Stimulated activated naive CD8-positive, alpha-beta T cell treated with anti-CD3 and anti-CD28 coated beads, Interleukin-15, amount 100 ng/mL, for 72 hours (primary cell): ENCODE measurements around the gene DRD2.
A peak's percentile ranks its signal among the peaks of the same experiment; 100 is the strongest.

ENCODE experiments used
- ATAC-seq: fragments of 150-1000 bp; cut with Tn5 transposase; 2 replicates; pipeline ENCODE4 v1.10.0; 2021; ENCODE audit warnings: mild to moderate bottlenecking, moderate library complexity
- DNase-seq, 2 donors: peaks; one replicate each; pipeline ENCODE4 v3.0.0; 2021 to 2022
- H3K27ac Mint-ChIP-seq, 2 donors: one replicate each; pipeline ENCODE4 v1.8.0; 2022; ENCODE audit warnings: mild to moderate bottlenecking in 2 of 2, mixed read lengths in 2 of 2, moderate library complexity in 2 of 2
- H3K27me3 Mint-ChIP-seq: one replicate; pipeline ENCODE4 v1.8.0; 2022; ENCODE audit warnings: mixed read lengths
- H3K4me1 Mint-ChIP-seq: one replicate; pipeline ENCODE4 v1.8.0; 2022; ENCODE audit warnings: mild to moderate bottlenecking, mixed read lengths
- H3K4me3 Mint-ChIP-seq, 2 donors: one replicate each; pipeline ENCODE4 v1.8.0; 2022; ENCODE audit warnings: mild to moderate bottlenecking in 2 of 2, mixed read lengths in 2 of 2, moderate library complexity in 1 of 2
- H3K9me3 Mint-ChIP-seq, 2 donors: one replicate each; pipeline ENCODE4 v1.8.0; 2022; ENCODE audit warnings: mixed read lengths in 2 of 2

The DRD2 gene

DNA sequence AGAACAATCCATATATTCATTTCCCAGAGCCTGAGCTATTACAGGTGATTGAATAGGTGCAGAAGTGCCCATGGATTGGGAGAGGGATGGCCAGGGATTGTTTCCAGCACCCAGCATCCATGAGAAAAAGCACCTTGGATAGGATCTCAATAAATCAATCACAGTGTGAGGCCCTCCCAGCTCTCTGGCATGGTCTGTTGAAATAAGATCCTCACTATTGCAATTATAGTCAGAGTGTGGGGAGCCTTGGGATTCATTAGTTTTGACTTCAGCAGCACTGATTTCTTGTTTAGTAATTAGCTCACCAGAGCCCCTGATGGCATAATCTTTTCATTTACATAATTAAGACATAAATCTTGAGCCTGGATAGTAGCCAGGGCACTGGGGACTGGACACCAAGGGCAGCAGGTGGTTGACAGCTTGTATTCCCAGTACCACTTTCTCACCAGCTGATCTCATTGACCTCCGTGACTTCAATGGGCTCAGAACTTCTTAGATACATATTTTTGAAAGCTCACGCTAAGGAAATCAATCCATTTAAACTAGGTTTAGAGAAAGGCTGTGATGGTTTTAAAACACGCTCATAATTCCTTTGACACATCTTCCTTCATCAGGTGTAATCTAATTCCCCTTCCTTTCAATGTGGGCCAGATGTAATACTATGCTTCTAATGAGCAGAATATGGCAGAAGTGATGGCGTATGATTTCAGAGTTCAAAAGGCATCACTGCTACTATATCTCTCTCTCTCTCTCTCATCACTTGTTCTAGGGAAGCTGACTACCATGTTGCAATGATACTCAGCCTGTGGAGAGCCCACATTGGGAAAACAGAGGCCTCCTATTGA lies 22.1 kb upstream of the DRD2 start:
- no peaks in the 10 kb centered on the region for H3K9me3 Mint-ChIP-seq
- no peak overlapping the region for H3K27ac Mint-ChIP-seq
- ATAC-seq (no peak), DNase-seq (no peak)
- peaks cover 23% of the 10 kb centered on the region for H3K27me3 Mint-ChIP-seq
- no peak overlapping the region for H3K4me3 Mint-ChIP-seq
- H3K4me1 Mint-ChIP-seq = no peaks in the 10 kb centered on the region

DNA sequence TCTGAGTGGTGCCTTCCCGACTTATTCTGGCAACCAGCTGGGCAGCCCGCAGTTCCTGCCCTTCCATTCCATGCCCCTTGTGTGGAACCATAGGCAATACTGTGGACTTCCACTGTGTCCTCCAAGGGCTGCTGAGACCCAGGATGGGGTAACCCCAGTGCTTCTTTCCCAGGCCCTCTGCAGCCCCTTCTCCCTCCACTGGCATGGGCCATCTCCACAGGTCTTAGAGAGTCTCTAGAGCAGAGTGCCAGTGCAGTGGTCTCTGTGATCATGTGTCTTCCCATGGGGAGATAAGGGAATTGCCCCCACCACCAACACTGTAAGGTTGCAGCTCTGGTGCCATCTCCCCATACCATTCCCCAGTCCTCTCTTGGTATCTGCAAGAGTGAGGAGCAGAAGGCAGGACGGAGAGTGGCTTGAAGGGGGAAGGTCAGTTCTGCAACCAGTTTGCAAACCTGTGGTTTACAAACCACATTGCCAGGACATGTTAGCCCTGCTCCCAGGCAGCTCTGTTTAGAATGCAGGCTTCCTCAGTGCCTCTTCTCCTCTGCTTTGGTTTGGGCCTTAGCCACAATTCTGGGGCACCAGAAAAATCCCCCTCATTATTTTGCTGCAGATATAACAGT lies 20.9 kb upstream of the DRD2 start:
- peaks cover 21% of the 10 kb centered on the region for H3K27me3 Mint-ChIP-seq

DNA sequence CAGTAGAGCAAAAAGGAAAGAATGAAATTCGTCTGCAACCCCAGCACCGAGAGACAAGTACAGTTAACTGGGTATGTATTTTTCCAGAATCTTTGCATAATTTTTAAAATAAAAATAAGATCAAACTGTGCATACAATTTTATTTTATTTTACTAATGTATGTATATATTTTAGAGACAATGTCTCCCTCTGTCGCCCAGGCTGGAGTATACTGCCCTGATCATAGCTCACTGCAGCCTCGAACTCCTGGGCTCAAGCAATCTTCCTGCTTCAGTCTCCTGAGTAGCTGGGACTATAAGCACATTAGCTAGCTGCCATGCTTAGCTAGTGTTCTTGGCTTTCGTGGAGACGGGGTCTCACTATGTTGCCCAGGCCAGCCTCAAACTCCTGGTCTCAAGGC lies 18.8 kb upstream of the DRD2 start:
- DNase-seq (no peak), ATAC-seq (no peak)
- Mint-ChIP-seq H3K4me3 (no peak overlapping the region), H3K4me1 (no peaks in the 10 kb centered on the region), H3K27ac (no peak overlapping the region), H3K27me3 (peaks cover 15% of the 10 kb centered on the region), H3K9me3 (no peaks in the 10 kb centered on the region)

More for the DNA sequence above, 20.9 kb upstream of the DRD2 start:
- Mint-ChIP-seq H3K4me3 (no peak overlapping the region), H3K4me1 (no peaks in the 10 kb centered on the region), H3K27ac (peak overlapping the region; percentile 28 to 31), H3K9me3 (no peaks in the 10 kb centered on the region)
- DNase-seq (no peak), ATAC-seq (peak; percentile 15)

DNA sequence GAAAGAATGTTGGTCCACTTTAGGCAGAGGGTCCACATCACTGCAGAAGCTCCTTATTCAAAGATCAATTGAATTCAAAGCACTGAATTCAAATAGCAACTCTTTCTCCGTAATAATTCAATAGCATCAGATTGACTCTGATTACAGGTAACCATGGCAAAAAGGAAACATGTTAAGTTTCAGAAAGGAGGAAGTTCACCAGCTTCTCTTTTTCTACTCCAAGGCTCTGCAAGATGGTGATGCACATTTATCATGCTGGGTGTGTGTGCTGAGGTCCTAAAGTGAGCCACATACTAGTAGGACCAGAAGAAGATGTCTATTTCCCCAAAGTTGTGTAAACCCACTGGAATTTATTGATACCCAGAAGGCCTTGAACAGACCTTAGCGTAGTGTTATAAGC lies 18.0 kb upstream of the DRD2 start:
- no peak overlapping the region for H3K4me3 Mint-ChIP-seq
- no peak for ATAC-seq
- DNase-seq = no peak
- no peak overlapping the region for H3K27ac Mint-ChIP-seq
- H3K27me3 Mint-ChIP-seq = peaks cover 15% of the 10 kb centered on the region
- H3K4me1 Mint-ChIP-seq = no peaks in the 10 kb centered on the region
- H3K9me3 Mint-ChIP-seq = no peaks in the 10 kb centered on the region

DNA sequence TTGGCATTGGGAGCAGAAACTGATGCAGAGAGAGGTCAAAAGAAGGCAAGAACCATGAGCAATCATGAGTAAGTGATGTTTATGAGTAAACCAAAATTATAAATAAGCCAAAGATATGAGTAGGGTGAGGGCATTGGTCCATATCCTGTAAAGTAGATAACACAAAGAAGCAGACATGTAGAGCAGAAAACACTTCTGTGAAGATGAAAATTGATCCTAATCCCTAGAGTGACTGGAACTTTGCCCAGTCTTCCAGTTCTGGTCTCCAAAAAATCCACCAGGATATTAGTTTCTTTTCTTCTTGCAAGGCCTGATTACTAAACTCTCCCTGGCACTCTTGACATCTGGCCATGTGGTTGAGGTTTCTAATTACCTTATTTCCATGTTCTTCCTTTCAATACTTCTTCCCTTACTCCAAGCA lies 13.7 kb upstream of the DRD2 start:
- DNase-seq (no peak), ATAC-seq (no peak)
- H3K27me3 Mint-ChIP-seq = no peaks in the 10 kb centered on the region
- H3K9me3 Mint-ChIP-seq = no peaks in the 10 kb centered on the region
- H3K4me3 Mint-ChIP-seq = no peak overlapping the region
- H3K4me1 Mint-ChIP-seq = no peaks in the 10 kb centered on the region
- H3K27ac Mint-ChIP-seq = no peak overlapping the region

DNA sequence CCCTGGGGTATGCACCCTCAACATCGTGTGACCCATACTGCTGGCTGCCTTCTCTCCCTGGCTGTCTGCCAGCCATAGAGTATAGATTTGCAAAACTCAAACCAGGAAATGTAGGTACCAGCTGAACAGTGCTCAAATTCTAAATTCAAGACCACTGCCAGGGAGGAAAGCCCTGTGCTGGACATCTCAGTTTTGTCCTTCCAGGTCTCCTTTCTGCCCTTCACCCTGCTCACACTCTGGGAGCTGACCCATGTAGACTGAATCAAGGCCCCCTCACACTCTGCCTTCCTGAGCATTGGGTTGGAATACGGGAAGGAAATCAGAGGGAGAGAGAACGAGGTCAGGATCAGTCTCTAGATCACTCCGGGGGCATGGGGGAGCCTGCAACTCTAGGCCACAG lies 12.4 kb upstream of the DRD2 start:
- no peaks in the 10 kb centered on the region for H3K4me1 Mint-ChIP-seq
- peaks cover 12% of the 10 kb centered on the region for H3K27me3 Mint-ChIP-seq
- H3K4me3 Mint-ChIP-seq = no peak overlapping the region
- DNase-seq = no peak
- no peak for ATAC-seq
- no peak overlapping the region for H3K27ac Mint-ChIP-seq
- no peaks in the 10 kb centered on the region for H3K9me3 Mint-ChIP-seq

DNA sequence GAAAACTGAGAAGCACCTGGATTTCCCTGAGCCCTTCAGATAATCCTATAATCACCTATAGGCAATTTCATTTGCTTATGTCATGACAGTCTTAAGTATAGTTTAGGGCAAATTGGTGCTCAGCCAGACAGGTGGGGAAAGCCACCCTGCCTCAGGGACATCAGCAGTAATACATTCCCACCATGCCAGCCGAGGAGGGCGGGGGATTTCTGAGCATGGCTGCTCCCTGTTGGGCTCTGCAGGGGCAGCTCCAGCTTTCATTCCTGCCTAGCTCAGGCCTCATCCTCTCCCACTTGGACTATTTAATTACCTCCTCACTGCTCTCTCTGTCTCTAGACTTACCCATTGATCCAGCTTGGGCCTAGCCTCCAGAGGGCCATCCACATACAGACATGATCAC lies 9.0 kb upstream of the DRD2 start:
- Mint-ChIP-seq H3K27ac (no peak overlapping the region), H3K9me3 (no peaks in the 10 kb centered on the region), H3K27me3 (peaks cover 41% of the 10 kb centered on the region), H3K4me1 (no peaks in the 10 kb centered on the region), H3K4me3 (no peak overlapping the region)
- ATAC-seq (no peak), DNase-seq (no peak)

DNA sequence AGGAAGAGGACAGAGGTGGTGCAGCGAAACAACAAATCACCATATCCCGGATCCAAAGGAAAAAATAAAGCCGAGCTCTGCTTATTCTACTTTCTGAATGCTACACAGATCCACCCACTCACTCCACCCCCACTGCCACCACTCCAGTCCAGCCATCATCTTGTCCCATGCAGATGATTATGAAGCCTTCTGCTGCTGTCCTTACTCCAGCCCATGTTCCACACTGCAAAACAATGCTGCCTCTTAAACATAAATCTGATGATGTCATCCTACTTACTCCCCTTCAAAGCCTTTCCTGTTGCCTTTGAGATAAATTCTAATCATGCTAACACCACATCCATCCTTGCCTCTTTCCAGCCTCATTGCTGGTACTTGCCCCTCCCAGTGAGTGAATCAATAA lies 6.5 kb upstream of the DRD2 start:
- H3K9me3 Mint-ChIP-seq = no peaks in the 10 kb centered on the region
- H3K4me3 Mint-ChIP-seq = no peak overlapping the region
- ATAC-seq (no peak), DNase-seq (no peak)
- peaks cover 66% of the 10 kb centered on the region for H3K27me3 Mint-ChIP-seq
- no peak overlapping the region for H3K27ac Mint-ChIP-seq
- H3K4me1 Mint-ChIP-seq = no peaks in the 10 kb centered on the region

DNA sequence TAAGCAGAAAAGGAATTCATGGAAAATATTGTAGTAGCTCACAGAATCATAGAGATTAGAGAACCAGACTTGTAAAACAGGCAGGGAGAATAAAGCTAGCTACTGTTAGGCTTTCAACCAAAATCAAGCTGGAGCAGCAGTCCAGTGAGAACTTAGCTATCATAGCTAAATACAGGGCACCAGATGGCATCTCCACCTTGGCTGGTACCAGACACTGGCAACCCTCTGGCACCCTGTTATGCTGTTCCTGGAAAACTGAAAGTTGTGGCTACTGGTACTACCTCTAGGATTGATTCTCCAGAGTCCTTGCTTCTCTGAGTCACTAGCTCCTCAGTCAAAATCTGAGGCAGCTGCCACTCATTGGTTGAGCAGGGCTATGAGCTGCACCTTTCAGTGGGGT lies 6.0 kb upstream of the DRD2 start:
- no peak for ATAC-seq
- Mint-ChIP-seq H3K9me3 (no peaks in the 10 kb centered on the region), H3K27ac (no peak overlapping the region), H3K27me3 (peaks cover 71% of the 10 kb centered on the region), H3K4me3 (no peak overlapping the region), H3K4me1 (no peaks in the 10 kb centered on the region)
- no peak for DNase-seq

DNA sequence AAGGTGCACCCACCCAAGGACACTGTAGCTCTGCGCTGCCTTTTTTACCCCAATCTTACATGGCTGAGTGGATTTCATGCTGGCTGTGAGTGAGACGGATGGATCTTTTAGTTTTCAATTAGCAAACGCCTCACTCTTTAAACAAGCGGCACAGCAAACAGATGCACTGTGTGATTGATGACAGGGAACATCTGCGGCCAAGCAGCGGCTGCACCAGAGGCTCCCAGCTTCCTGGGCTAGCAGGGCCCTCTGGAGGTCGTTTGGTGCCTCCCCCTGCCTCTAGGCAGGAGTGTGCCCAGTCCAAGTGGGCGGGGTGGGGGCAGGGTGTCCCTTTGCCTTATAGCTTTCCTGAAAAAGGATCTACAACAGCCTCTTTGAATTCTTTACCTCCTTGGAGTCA lies 2.1 kb upstream of the DRD2 start:
- Mint-ChIP-seq H3K4me3 (no peak overlapping the region), H3K9me3 (no peaks in the 10 kb centered on the region), H3K27me3 (peaks cover 90% of the 10 kb centered on the region), H3K27ac (no peak overlapping the region), H3K4me1 (no peaks in the 10 kb centered on the region)
- DNase-seq (no peak), ATAC-seq (no peak)

DNA sequence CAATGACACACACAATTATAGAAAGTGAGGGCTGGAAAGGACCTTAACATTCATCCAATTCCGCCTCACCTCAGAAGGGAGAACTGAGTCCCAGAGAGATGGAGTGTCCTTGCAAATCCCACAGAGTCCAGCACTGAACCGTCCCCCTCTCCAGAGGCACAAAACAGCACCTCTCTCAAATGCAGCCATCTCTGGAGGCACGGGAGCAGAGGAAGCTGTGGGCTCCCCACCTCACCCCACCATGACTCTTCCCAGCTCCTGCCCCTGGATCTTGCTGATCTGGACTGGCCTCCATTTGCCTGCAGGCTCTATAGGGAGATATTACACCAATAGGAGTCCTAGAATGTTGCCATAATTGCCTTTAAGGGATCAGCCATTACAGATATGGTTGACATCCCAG lies 1.4 kb upstream of the DRD2 start:
- no peaks in the 10 kb centered on the region for H3K9me3 Mint-ChIP-seq
- H3K27me3 Mint-ChIP-seq = peaks cover 90% of the 10 kb centered on the region
- no peak for ATAC-seq
- DNase-seq = no peak
- no peak overlapping the region for H3K27ac Mint-ChIP-seq
- no peaks in the 10 kb centered on the region for H3K4me1 Mint-ChIP-seq
- no peak overlapping the region for H3K4me3 Mint-ChIP-seq

DNA sequence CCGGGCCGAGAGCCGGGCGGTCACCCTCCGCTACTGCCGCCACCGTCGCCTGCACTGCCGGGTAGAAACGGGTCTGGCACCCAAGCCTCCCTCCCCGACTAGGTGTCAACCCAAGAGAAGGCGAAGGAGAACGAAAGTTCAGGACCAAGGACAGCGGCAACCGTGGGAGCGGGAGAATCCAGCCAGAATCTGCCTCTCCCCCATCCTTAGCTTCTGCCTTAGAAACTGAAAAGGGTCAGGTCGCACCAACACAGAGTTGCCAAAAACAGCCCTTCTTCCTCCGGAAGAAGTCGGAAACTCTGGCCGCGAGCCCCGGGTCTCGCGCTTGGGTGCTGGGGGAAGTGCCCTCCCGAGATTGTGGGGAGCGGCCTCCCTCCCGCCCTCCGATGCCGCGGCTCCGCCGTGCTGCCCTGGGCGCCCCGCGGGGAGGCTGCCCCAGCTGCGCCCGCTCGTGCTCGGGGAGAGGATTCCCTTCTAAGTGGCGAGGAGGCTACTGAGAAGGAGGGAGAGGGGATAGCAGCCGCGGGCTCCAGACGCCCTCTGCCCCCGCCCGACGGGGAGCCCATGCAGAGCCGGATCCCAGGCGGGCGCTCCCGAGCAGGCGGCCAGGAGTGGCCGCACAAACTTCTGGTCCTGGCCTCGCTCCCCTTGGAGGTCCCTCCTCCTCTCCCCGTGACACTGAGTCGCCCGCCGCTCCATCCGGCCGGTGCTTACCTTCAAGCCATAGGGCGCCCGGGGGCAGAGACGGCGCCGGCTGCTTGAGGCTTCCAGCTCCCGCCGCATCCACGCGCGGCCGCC lies 637 bp downstream of the DRD2 start:
- H3K27me3 Mint-ChIP-seq = peaks cover 87% of the 10 kb centered on the region
- H3K9me3 Mint-ChIP-seq = no peaks in the 10 kb centered on the region
- H3K4me3 Mint-ChIP-seq = peak overlapping the region in 1 of 2 donors; percentile 31
- no peak overlapping the region for H3K27ac Mint-ChIP-seq
- ATAC-seq (peak; percentile 53), DNase-seq (peak; percentile 34 to 37)
- no peaks in the 10 kb centered on the region for H3K4me1 Mint-ChIP-seq

DNA sequence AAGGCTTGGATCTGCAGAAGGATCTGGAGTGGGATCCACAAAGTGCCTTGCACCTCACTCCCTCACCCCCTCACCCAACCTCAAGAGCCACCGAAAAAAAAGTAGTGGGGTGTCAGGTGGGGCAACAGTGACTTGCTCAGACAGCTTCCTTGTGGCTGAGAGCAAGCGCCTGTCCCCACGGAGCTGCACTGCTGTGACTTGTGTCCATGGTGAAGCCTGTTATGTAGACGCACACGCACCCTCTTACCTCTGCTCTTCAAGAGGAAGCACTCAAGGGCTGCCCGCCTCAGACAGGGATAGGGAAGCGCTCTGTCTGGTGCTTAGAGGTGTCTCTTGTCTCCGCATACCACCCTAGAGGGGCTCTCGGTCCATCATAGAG lies 1.2 kb downstream of the DRD2 start:
- Mint-ChIP-seq H3K4me3 (peak overlapping the region in 1 of 2 donors; percentile 31), H3K27ac (no peak overlapping the region), H3K4me1 (no peaks in the 10 kb centered on the region), H3K9me3 (no peaks in the 10 kb centered on the region), H3K27me3 (peaks cover 82% of the 10 kb centered on the region)
- ATAC-seq (peak; percentile 5), DNase-seq (no peak)

DNA sequence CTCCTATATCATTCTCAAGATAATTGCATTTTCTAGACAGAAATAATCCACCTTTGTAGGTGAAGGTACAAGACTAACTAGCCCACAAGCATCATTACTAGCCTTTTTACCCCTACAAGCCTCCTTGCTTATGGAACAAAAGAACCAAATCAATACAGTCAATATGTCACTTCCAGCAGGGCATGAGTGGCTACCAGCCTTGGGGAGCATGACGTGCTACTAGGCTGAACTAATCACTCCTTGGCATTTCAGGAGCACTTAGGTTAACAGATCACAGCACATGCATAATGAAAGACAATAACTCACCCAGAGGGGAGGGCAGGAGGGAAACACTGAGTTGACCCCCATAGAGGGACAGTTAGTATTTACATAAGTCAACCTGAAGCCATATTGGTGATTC lies 2.7 kb downstream of the DRD2 start:
- DNase-seq (no peak), ATAC-seq (no peak)
- H3K27me3 Mint-ChIP-seq = peaks cover 68% of the 10 kb centered on the region
- no peaks in the 10 kb centered on the region for H3K4me1 Mint-ChIP-seq
- no peak overlapping the region for H3K27ac Mint-ChIP-seq
- no peak overlapping the region for H3K4me3 Mint-ChIP-seq
- H3K9me3 Mint-ChIP-seq = no peaks in the 10 kb centered on the region

DNA sequence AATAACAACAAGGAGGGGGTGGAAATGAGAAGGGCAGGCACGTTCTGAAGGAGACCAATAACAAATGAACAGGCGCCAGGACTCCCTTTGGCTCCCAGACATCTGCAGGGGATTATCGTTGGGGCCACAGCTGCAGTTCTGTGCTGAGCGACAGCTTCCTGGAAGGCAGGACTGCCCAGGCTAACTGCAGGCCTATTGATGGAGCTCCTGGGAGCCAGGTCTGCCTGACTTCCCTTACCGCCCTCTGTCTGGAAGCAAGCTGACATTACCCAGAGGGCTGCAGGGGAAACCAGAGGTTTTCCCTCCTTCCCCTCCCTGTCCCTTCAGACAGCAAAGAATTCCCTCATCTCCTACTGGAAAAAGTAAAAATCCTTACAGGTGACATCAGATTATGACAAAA lies 5.0 kb downstream of the DRD2 start:
- DNase-seq (no peak), ATAC-seq (no peak)
- H3K4me3 Mint-ChIP-seq = no peak overlapping the region
- no peaks in the 10 kb centered on the region for H3K4me1 Mint-ChIP-seq
- no peaks in the 10 kb centered on the region for H3K9me3 Mint-ChIP-seq
- H3K27ac Mint-ChIP-seq = no peak overlapping the region
- H3K27me3 Mint-ChIP-seq = peaks cover 45% of the 10 kb centered on the region

DNA sequence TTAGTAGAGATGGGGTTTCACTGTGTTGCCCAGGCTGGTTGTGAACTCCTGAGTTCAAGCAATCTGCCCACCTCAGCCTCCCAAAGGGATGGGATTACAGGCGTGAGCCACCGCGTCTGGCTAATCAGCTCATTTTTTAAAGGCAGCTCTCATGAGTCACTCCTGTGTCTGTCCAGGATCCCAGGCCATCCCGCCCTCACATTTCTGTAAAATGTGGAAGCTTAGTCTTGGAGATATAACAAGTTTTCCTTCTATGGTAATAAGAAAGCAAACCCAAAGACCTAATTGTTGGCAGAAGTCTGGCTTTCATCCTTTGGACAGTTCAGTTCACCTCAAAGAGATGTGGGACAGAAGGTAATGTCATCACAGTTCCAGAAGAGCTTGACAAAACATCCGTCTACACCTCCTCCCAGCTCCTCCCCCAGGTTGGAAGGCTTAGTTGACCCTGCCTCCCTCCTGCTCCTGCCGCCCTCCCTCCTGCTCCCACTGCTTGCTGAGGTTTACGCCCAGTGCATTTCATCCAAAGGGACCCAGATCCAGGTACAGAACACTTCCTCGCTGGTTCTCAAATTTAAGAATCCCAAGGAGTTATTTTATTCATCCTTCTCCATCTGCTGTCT lies 6.4 kb downstream of the DRD2 start:
- DNase-seq = no peak
- H3K27ac Mint-ChIP-seq = no peak overlapping the region
- H3K4me1 Mint-ChIP-seq = no peaks in the 10 kb centered on the region
- H3K4me3 Mint-ChIP-seq = no peak overlapping the region
- no peak for ATAC-seq
- no peaks in the 10 kb centered on the region for H3K9me3 Mint-ChIP-seq
- peaks cover 48% of the 10 kb centered on the region for H3K27me3 Mint-ChIP-seq
